ENCODE measurements around the gene CDKN1A. TPM values are rescaled to one million over a fixed set of nuclear protein-coding genes. Genes with fewer than 3 reads are reported as not detected.

The CDKN1A gene
- total and polyA plus RNA-seq, 5 donors from 2014 or later, result 1.4 to 115 (median 1.6) TPM

DNA sequence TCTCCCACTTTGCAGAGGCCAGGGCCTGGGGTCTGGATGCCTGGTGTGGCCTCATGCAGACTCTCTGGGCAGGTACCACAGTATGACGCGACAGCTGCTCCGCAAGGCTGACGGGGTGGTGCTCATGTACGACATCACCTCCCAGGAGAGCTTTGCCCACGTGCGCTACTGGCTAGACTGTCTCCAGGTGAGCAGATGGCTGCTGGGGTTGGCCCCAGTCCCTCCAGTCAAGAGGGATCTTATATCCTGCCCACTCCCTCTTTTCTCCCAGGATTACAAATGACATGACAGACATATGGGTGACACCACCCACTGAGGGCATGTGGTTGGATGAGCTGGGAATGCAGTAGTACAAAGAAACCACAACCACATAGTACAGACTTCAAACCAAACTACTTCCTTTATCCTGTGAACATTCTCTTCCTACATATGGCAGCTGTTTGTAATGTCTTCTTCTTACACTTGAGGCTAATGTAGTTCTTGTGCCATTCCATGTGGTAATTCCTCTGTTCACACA is 49.0 kb downstream of the CDKN1A start:
- H3K27ac Mint-ChIP-seq, result peak overlapping the region in 2 of 3 donors; percentile 1 to 11
- no peak overlapping the region for H3K27ac ChIP-seq (ENCODE audit: insufficient read depth, low read length, poor library complexity, severe bottlenecking)
- no peaks in the 10 kb centered on the region for H3K9me3 ChIP-seq (ENCODE audit: control insufficient read depth in 2 of 2, low read length in 2 of 2)
- peaks cover 0 to 7% (median 6%) of the 10 kb centered on the region in 4 donors for H3K4me1 Mint-ChIP-seq
- DNase-seq (peak in 1 of 3 donors; percentile 20), ATAC-seq (ENCODE audit: low read depth in 2 of 2) (peak in 1 of 2 donors; percentile 3)
- H3K27me3 Mint-ChIP-seq, result no peaks in the 10 kb centered on the region
- no peaks in the 10 kb centered on the region for H3K27me3 ChIP-seq (ENCODE audit: control insufficient read depth, insufficient read depth, low read length)
- H3K4me3 Mint-ChIP-seq, result no peak overlapping the region
- no peaks in the 10 kb centered on the region for H3K9me3 Mint-ChIP-seq
- H3K4me3 ChIP-seq (ENCODE audit: low read depth, low read length), result no peak overlapping the region
- H3K36me3 Mint-ChIP-seq, result no peaks in the 10 kb centered on the region
- no peaks in the 10 kb centered on the region for H3K36me3 ChIP-seq (ENCODE audit: control insufficient read depth, insufficient read depth, low read length)
- H3K4me1 ChIP-seq (ENCODE audit: control insufficient read depth, insufficient read depth, low read length, poor library complexity, severe bottlenecking), result no peaks in the 10 kb centered on the region

DNA sequence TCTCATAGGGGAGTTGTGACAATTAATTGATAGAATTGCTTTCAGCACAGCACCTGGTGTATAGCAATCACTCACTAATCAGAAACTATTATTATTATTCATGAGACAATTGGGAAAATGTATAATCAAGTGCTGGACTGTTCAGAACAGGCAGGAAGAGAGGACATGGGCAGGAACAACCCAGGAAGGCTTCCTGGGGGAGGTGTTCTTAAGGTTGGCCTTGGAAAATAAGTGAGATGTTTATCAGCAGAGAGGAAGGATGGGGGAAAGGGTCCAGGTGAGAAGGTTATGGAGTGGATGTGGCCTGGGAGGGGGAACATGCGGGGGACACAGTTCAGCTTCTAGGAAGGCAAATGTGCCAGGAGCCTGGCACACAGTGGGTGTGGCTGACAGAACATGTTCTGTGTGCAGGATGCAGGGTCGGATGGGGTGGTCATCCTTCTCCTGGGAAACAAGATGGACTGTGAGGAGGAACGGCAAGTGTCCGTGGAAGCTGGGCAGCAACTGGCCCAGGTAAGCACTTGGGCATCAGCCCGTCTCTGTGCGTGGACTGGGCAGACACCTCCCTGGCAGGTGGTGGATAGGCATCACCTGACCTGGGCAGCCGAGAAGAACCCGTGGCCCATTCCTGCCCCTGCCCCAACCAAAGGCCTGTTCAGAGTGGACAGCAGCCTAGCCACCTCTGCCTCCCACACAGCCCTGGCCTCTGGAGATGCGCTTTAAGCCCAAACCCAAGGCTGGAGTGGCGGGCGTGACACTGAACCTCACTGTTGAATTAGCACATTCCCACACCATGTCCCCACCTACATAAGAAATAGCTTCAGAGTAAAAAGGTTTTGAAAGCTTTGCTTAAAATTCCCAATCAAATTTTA is 50.0 kb downstream of the CDKN1A start:
- no peak for DNase-seq
- H3K27me3 ChIP-seq (ENCODE audit: control insufficient read depth, insufficient read depth, low read length), result no peaks in the 10 kb centered on the region
- Mint-ChIP-seq H3K27me3 (no peaks in the 10 kb centered on the region), H3K4me3 (no peak overlapping the region), H3K9me3 (no peaks in the 10 kb centered on the region), H3K4me1 (peaks cover 0 to 7% (median 6%) of the 10 kb centered on the region in 4 donors), H3K36me3 (no peaks in the 10 kb centered on the region), H3K27ac (peak overlapping the region in 1 of 3 donors; percentile 25)
- no peak overlapping the region for H3K4me3 ChIP-seq (ENCODE audit: low read depth, low read length)
- H3K36me3 ChIP-seq (ENCODE audit: control insufficient read depth, insufficient read depth, low read length), result no peaks in the 10 kb centered on the region
- no peak for ATAC-seq (ENCODE audit: low read depth in 2 of 2)
- H3K27ac ChIP-seq (ENCODE audit: insufficient read depth, low read length, poor library complexity, severe bottlenecking), result no peak overlapping the region
- no peaks in the 10 kb centered on the region for H3K4me1 ChIP-seq (ENCODE audit: control insufficient read depth, insufficient read depth, low read length, poor library complexity, severe bottlenecking)
- no peaks in the 10 kb centered on the region for H3K9me3 ChIP-seq (ENCODE audit: control insufficient read depth in 2 of 2, low read length in 2 of 2)

DNA sequence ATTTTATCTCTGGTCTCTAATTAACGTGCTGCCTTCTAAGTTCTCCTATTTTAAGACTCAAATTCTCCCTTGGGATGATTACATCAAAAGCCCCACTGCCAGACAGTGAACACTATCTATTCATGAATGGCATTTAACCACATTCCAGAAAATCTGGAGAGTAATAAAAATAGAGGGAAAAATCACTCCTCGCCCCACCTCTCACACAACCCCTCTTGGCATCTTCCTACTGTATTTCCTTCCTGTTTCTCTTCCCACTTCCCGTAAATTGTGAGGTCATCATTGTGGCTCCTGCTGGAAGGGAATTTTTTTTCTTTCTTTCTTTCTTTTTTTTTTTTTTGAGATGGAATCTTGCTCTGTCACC is 50.6 kb downstream of the CDKN1A start:
- ATAC-seq (ENCODE audit: low read depth in 2 of 2) (no peak), DNase-seq (no peak)
- Histone ChIP-seq H3K4me3 (ENCODE audit: low read depth, low read length) (no peak overlapping the region), H3K27me3 (ENCODE audit: control insufficient read depth, insufficient read depth, low read length) (no peaks in the 10 kb centered on the region), H3K9me3 (ENCODE audit: control insufficient read depth in 2 of 2, low read length in 2 of 2) (no peaks in the 10 kb centered on the region), H3K36me3 (ENCODE audit: control insufficient read depth, insufficient read depth, low read length) (no peaks in the 10 kb centered on the region), H3K27ac (ENCODE audit: insufficient read depth, low read length, poor library complexity, severe bottlenecking) (no peak overlapping the region), H3K4me1 (ENCODE audit: control insufficient read depth, insufficient read depth, low read length, poor library complexity, severe bottlenecking) (no peaks in the 10 kb centered on the region)
- H3K27ac Mint-ChIP-seq, result no peak overlapping the region
- no peaks in the 10 kb centered on the region for H3K27me3 Mint-ChIP-seq
- peaks cover 0 to 7% (median 6%) of the 10 kb centered on the region in 4 donors for H3K4me1 Mint-ChIP-seq
- no peak overlapping the region for H3K4me3 Mint-ChIP-seq
- H3K9me3 Mint-ChIP-seq, result no peaks in the 10 kb centered on the region
- no peaks in the 10 kb centered on the region for H3K36me3 Mint-ChIP-seq

DNA sequence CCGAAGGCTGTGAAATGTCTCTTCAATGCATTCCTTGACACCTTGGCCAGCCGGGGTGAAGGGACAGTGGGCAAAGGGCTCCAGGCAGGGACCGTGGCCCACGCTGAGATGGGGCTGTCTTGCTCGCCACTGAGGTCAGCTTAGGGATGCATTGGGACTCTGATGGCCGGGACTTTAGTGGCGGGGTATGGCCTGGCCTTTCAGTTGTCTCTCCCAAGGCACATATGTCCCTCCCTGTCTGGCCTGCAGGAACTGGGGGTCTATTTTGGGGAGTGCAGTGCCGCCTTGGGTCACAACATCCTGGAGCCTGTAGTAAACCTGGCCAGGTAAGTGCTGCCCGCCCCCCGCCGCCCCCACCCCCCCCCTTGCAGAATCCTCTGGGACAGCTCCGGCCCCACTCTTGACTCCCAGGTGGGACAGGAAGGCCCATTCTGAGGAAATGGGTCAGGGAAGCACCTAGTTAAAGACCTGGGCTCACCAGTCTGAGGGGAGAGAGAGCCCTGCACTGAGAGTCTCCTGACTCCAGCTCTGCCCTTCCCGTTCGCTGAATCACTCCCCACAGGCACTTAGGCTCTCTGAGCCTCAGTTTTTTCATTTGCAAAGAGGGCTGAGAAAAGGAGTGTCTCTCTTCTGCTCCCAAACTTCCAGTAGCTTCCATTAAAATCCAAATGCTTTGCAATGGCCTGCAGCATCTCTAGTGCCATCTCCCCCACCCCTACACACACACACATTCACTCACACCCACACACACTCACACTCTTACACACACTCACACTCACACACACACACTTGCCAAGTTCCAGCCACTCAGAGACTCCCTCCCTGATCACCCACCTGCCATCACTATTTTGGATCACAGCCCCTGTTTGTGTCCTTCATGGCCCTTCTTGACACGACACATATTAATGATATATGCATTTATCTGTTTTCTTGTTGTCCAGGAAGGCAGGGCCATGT is 52.2 kb downstream of the CDKN1A start:
- no peaks in the 10 kb centered on the region for H3K27me3 Mint-ChIP-seq
- no peaks in the 10 kb centered on the region for H3K36me3 ChIP-seq (ENCODE audit: control insufficient read depth, insufficient read depth, low read length)
- no peaks in the 10 kb centered on the region for H3K4me1 ChIP-seq (ENCODE audit: control insufficient read depth, insufficient read depth, low read length, poor library complexity, severe bottlenecking)
- no peaks in the 10 kb centered on the region for H3K9me3 ChIP-seq (ENCODE audit: control insufficient read depth in 2 of 2, low read length in 2 of 2)
- no peak overlapping the region for H3K4me3 ChIP-seq (ENCODE audit: low read depth, low read length)
- H3K4me3 Mint-ChIP-seq, result no peak overlapping the region
- H3K27ac ChIP-seq (ENCODE audit: insufficient read depth, low read length, poor library complexity, severe bottlenecking), result no peak overlapping the region
- no peaks in the 10 kb centered on the region for H3K27me3 ChIP-seq (ENCODE audit: control insufficient read depth, insufficient read depth, low read length)
- DNase-seq, result no peak
- peaks cover 0 to 13% (median 10%) of the 10 kb centered on the region in 4 donors for H3K4me1 Mint-ChIP-seq
- peak overlapping the region in 1 of 3 donors; percentile 43 for H3K27ac Mint-ChIP-seq
- H3K36me3 Mint-ChIP-seq, result no peaks in the 10 kb centered on the region
- no peaks in the 10 kb centered on the region for H3K9me3 Mint-ChIP-seq
- ATAC-seq (ENCODE audit: low read depth in 2 of 2), result no peak

DNA sequence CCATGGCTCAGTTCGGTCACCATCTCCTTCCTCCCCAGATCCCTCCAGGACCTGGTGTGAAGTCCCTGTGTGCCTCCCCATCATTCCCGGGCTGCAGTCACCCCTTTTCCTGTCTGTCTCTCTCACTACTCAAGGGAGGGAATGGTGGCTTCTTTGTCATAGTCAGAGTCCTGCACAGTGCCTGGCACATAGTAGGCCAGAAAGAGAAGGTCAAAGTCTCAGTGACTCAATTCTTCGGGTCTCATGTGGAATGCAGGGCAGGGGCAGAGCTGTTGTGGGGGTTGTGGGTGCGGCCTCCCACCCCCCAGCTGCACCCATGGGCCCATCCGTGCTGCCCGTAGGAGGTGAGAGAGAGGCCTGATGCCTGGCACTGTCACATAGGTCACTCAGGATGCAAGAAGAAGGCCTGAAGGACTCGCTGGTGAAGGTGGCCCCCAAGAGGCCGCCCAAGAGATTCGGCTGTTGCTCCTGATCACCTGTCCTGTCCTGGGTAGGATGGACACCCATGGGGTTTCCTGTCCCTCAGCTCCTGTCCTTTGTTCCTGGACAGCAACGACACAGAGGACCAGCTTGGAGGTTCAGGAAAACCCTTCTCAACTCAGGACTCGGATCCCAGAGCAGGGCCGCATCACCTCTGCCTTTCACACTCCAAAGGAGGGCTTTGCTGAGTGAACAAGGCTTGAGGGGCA is 53.3 kb downstream of the CDKN1A start:
- Mint-ChIP-seq H3K36me3 (no peaks in the 10 kb centered on the region), H3K27me3 (no peaks in the 10 kb centered on the region), H3K27ac (no peak overlapping the region), H3K9me3 (no peaks in the 10 kb centered on the region), H3K4me3 (no peak overlapping the region), H3K4me1 (peaks cover 0 to 13% (median 10%) of the 10 kb centered on the region in 4 donors)
- Histone ChIP-seq H3K27me3 (ENCODE audit: control insufficient read depth, insufficient read depth, low read length) (no peaks in the 10 kb centered on the region), H3K27ac (ENCODE audit: insufficient read depth, low read length, poor library complexity, severe bottlenecking) (no peak overlapping the region), H3K36me3 (ENCODE audit: control insufficient read depth, insufficient read depth, low read length) (no peaks in the 10 kb centered on the region), H3K4me1 (ENCODE audit: control insufficient read depth, insufficient read depth, low read length, poor library complexity, severe bottlenecking) (no peaks in the 10 kb centered on the region), H3K4me3 (ENCODE audit: low read depth, low read length) (no peak overlapping the region), H3K9me3 (ENCODE audit: control insufficient read depth in 2 of 2, low read length in 2 of 2) (no peaks in the 10 kb centered on the region)
- DNase-seq (no peak), ATAC-seq (ENCODE audit: low read depth in 2 of 2) (no peak)

DNA sequence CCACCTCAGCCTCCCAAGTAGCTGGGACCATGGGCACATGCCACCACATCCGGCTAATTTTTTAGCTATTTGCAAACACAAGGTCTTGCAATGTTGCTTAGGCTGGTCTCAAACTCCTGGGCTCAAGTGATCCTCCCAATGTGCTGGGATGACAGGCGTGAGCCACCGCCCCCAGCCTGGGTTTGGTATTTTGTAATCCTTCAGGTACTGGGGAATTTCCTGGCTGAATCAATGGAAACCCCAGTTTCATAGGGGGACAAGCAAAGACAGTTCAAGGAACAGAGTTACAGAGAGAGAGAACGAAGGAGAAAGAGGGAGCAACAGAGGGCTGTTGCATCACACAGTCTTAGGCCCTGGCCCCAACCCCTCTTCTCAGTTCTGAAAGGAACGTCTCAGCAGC is 54.8 kb downstream of the CDKN1A start:
- no peaks in the 10 kb centered on the region for H3K4me1 ChIP-seq (ENCODE audit: control insufficient read depth, insufficient read depth, low read length, poor library complexity, severe bottlenecking)
- H3K4me3 ChIP-seq (ENCODE audit: low read depth, low read length), result no peak overlapping the region
- ATAC-seq (ENCODE audit: low read depth in 2 of 2) (no peak), DNase-seq (no peak)
- Mint-ChIP-seq H3K36me3 (no peaks in the 10 kb centered on the region), H3K27ac (no peak overlapping the region), H3K4me3 (no peak overlapping the region), H3K27me3 (no peaks in the 10 kb centered on the region), H3K4me1 (peaks cover 0 to 7% (median 5%) of the 10 kb centered on the region in 4 donors), H3K9me3 (no peaks in the 10 kb centered on the region)
- H3K27ac ChIP-seq (ENCODE audit: insufficient read depth, low read length, poor library complexity, severe bottlenecking), result no peak overlapping the region
- no peaks in the 10 kb centered on the region for H3K36me3 ChIP-seq (ENCODE audit: control insufficient read depth, insufficient read depth, low read length)
- H3K27me3 ChIP-seq (ENCODE audit: control insufficient read depth, insufficient read depth, low read length), result no peaks in the 10 kb centered on the region
- no peaks in the 10 kb centered on the region for H3K9me3 ChIP-seq (ENCODE audit: control insufficient read depth in 2 of 2, low read length in 2 of 2)

DNA sequence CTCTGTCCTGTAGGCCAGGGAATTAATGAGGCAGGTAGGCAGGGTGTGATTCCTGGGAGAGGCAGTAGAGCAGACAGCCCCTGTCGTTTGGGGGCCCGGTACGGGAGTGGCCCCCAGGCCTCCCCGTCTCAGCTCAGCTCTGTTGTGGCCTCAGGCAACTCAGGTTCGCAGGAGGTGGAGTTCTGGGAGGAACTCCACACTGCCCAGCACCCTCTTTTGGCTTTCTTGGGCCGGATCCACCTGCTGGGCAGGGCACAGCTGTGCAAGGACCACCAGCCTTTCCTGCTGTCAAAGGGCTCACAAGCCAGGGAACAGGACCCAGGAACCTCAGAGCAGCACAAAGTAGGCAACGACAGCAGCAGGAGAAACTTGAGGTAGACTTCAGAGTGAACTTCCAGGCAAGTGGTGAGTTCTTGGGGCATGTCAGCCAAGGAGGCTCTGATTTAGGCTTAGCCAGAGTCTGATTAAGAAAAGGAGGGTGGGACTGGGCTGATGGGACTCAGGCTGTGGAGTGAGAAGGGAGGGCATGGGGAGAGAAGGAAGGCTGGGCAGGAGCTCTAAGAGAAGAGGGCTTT is 56.1 kb downstream of the CDKN1A start:
- DNase-seq, result no peak

More for the DNA sequence above, 56.1 kb downstream of the CDKN1A start:
- Mint-ChIP-seq H3K9me3 (no peaks in the 10 kb centered on the region), H3K4me3 (peak overlapping the region in 1 of 4 donors; percentile 61), H3K36me3 (no peaks in the 10 kb centered on the region), H3K27me3 (no peaks in the 10 kb centered on the region), H3K4me1 (peaks cover 0 to 7% (median 4%) of the 10 kb centered on the region in 4 donors), H3K27ac (peak overlapping the region; percentile 30 to 82 (median 38))
- H3K4me3 ChIP-seq (ENCODE audit: low read depth, low read length), result no peak overlapping the region
- H3K36me3 ChIP-seq (ENCODE audit: control insufficient read depth, insufficient read depth, low read length), result no peaks in the 10 kb centered on the region
- H3K4me1 ChIP-seq (ENCODE audit: control insufficient read depth, insufficient read depth, low read length, poor library complexity, severe bottlenecking), result no peaks in the 10 kb centered on the region
- H3K27ac ChIP-seq (ENCODE audit: insufficient read depth, low read length, poor library complexity, severe bottlenecking), result no peak overlapping the region
- no peaks in the 10 kb centered on the region for H3K9me3 ChIP-seq (ENCODE audit: control insufficient read depth in 2 of 2, low read length in 2 of 2)
- ATAC-seq (ENCODE audit: low read depth in 2 of 2), result no peak
- H3K27me3 ChIP-seq (ENCODE audit: control insufficient read depth, insufficient read depth, low read length), result no peaks in the 10 kb centered on the region

Data from CD4-positive, CD25-positive, alpha-beta regulatory T cell (primary cell).